GM18517 (cell line): ENCODE results near the gene C3orf62.

Source experiments
- ATAC-seq: cut with Tn5 transposase; IDR thresholded peaks from one replicate; pipeline ENCODE4 v1.9.1; 2021; ENCODE audit warnings: mild to moderate bottlenecking, moderate library complexity; ENCODE audit not compliant: unreplicated experiment

C3orf62 gene

DNA sequence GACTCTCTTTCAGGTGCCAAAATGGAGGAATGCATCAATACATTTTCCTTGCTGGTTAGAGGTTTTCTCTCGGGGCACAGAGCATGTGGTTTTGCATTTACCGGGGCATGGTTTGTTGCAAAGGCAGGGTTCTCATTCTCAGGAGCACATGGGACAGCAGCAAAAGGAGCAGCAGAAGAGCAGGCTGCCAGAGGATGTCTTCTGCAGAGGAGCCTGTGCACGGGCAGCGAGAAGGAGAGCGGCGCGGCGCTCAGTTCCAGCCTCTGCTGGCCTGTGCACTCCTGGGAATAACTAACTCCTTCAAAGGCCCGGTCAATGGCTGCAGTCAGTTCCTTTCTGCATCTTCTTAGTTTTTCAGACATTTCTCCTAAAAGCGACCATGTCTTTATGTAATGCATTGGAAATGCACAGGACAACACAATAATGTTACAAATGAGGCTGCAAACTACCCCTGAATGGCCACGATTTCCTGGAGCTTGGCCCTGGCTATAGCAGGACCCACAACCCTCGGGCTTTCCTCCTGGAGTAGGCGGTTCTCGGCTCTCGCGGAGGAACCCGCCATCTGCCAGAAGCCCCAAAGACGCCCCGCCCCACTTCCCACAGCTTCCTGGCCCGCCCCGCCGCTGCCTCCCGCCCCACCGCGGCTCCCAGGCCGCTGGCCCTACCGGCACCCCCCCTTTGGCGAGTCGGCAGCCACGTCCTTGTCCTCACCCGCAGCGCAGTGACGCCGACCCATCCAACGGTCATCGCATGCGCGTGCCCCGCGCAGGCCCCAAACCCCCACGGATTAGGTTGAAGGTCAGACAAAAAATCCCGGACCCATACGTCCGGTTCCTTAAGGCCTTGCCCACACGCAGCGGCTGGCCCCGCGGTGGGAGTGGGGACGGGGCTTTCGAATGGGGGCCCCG is at the start of gene C3orf62:
Gene C3orf62 (minus strand): TSS at position 758 of the 908 bp plus-strand sequence. CDS start 360 bp downstream, at position 398.
- no peak for ATAC-seq

- ATAC-seq = no peak
These were observed 47.7 kb upstream of the C3orf62 start for GRCh38 chr3:49324768-49325167.

DNA sequence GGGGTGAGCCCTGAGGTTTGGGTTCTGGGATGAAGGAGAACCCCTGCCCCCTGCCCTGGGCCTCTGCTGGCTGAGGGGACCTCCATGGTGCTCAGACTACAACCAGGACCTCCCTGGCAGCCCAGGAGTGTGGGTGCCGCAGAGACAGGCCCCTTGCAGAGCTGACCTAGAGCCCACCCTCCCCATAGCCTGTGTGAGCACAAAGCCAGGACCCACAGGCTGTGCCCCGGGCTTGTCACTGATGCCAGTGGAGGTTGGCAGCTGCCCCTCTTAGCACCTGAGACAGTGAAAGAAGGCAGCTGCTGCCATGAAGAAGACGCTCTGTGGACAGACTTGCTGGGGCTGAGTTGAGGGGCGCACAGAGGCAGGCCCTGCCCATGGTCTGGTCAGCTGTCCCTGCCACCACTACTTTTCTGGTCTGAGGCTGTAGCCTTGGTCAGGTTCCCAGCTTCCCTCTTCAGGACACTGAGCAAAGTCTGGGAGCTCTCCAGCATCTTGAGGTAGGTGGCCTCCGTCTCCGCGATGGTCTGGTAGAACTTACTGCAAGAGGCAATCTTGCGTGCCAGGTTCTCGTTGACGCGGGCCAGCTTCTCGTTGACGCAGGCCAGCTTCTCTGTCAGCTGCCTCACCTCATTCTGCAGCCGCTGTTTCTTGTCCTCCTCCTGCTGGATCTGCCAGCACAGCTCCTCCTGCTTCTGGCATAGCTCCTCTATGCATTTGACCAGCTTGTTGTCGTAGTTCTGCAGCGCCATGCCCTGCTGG is 39.8 kb upstream of the C3orf62 start:
- no peak for ATAC-seq

DNA sequence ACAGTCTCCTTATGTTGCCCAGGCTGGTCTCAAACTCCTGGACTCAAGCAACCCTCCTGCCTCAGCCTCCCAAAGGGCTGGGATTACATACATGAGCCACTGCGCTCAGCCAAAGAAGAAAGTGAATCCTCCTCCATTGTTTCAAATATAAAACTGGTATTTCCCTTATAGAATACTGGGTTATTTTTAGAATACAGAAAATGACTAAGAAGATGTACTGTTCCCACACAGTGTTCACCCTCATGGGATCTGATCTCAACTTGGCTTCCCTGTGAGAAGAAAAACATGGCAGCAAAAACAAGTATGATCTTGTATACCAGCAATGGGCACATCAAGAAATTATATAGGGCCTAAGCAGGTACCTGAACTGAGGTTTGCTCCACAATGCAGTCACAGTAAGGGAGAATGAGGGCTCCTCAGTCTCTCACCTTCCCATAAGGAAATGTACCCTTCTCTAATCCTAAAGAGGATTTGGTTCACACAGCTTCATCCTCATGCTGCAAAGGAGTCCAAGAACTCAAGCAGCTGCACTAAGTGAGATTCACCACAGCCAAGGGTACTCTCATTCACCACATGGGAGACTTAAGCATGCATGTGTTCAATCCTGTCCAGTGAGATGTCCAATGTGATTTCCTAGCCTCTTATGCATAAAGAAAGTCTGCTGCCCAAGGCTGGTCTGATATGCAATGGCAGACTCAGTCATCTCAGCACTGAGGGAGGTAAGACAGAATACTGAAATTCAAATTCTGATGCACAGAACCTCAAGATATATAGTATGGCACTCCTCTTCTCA is 37.1 kb upstream of the C3orf62 start:
- no peak for ATAC-seq

- no peak for ATAC-seq
These were observed 34.3 kb upstream of the C3orf62 start for GRCh38 chr3:49311283-49311682.

DNA sequence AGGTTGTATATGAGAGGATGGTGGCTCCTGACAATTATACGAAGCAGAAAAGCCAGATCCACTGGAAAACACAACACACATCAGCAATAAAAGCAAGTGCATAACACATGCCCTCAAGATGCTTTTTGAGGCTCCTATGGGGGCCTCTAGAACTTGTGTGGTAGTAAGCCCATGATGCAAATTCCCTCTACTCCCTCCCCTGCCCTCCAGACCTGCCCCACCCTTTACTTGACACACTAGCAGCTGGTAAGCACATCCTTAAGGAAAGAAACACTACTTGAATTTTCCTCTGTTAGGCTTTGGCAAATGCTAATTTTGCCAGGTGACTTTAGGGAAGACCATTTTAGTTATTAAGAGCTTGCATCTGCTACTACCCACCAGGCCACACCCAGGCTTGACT is 33.6 kb upstream of the C3orf62 start:
- no peak for ATAC-seq

DNA sequence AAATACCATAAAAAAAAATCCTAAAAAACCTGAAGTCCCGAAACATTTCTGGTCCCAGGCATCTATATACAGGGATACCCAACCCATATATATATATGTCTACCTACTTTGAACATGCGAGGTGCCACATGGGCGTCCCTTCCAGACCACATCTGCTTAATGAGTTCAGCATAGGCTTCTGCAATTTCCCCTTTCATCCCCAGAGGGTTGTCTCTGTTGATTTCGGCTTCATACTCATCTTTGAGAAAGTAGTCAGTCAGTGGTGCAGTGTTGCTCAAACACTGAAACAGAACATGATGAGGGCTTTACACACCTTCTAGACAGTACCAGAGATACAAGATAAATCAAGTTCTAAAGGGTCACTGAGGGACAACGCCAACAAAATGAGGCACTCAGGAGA is 28.6 kb upstream of the C3orf62 start:
- ATAC-seq = no peak

DNA sequence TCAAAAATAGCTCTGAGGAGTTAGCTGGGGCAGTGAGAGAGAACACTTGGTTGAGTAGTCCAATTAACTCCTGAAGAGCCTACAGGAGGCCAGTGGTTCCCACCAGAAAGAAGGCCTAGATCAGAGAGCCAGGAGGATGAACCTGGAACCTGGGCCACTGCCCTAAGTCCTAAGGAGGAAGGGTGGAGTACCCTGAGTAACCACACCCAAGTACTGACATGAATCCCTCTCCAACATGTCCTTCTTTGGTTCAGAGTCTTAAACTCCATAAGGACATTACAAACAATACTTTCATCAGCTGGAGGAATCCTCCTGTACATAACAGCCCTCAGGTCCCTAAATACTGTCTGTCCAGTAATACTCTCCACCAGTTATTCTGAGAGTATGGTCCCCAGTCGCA is 25.6 kb upstream of the C3orf62 start:
- ATAC-seq = no peak

DNA sequence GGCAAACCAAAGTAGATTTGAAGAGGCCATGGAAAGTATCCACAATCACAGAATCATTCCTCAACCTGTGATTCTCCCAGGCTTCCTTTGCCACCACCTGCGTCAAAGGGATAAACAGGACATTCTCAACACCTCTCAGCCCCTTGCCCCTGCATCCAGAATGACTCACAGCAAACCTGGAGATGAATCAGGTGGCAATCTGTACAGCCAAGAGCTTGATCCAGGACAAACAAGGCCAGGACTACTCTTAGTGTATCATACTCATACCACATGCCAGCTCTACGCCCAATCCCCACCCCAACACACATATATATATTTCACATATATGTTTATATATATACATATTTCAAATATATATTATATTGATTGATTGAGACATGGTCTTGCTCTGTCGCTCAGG is 23.6 kb upstream of the C3orf62 start:
- ATAC-seq = no peak

- ATAC-seq = no peak
These were observed 21.5 kb upstream of the C3orf62 start for GRCh38 chr3:49298511-49298910.

- ATAC-seq = no peak
These were observed 19.9 kb upstream of the C3orf62 start for GRCh38 chr3:49296781-49297411.

DNA sequence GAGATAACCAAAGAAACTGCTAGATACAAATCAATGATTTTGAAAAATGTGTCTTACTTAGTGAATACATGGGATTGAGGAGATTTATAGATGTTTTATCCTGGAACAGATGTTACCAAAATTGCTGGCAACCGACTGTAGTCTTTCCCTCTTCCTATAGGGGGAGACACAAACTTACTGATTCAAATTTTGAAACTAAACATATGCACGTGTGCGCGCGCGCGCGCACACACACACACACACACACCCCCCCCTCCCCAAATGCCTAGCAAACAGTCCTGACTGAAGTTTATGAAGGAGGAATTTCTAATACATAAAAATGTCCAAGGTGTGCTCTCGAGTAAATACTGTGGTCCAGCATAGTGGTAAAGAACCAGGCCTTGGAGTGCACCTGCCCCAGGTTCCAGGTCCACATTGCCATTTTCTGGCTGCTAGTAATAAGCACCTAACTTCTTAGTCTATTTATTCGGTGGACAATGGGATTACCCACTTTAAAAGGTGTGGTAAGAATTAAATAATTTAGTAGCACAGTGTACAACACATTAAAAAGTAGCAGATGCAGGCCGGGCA is 18.5 kb upstream of the C3orf62 start:
- ATAC-seq = no peak

GRCh38 chr3:49294343-49294742 is 17.3 kb upstream of the C3orf62 start:
- ATAC-seq = no peak

DNA sequence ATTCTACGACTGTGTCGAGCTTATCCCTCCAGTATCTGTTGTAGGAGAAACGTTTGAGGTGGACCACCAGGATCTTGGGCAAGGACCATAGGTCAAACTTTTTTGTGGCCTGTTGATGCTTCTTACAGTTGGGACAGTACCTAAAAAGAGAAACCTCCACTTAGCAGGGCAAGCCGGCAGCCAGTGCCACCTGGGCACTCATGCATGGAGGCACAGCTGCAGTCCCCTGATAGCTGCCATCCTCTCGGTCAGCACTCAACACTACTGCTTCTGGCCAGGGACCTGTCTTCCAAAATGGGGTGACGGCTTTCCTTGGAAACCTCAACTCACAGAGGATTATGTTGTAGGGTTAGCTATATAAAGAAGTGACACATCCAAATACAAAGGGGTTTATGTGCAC is 7.0 kb upstream of the C3orf62 start:
- no peak for ATAC-seq

DNA sequence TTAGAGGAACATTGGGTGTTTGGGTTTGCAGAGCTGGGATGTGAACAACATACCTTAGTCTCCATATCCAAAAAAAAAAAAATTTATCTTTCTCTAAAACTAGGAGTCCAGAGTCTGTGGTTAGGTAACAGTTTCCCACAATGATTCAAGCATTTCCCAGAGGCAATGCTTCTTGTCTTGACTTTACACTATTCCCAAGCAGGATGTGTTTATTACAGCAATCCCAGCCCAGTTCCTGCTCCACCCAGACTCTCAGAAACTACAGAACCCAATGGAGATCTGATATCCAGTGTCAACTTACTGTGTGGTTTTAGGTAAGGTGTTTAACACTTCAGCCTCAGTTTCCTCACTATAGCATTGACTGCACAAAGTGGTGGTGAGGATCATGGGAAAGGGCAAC is 2.3 kb upstream of the C3orf62 start:
- ATAC-seq = no peak

GRCh38 chr3:49278548-49278947 is 1.5 kb upstream of the C3orf62 start:
- no peak for ATAC-seq

DNA sequence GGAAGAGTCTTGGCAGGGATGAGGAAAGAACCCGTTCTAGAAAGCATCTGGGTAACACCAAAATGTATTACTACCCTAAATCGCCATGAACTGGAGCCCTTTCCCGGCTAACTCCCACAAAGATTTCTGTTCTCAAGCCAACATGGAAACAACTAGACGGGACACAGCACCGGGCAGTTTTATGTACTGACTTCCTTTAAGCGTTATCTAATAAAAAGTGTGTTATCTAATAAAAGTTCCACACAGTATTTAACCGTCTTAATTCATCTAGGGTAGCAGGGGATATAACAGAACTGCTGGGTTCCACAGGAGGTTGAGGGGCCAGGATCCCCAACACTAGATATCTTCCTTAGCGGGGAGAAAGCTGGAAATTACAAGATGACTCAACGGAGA is 347 bp upstream of the C3orf62 start:
- no peak for ATAC-seq

DNA sequence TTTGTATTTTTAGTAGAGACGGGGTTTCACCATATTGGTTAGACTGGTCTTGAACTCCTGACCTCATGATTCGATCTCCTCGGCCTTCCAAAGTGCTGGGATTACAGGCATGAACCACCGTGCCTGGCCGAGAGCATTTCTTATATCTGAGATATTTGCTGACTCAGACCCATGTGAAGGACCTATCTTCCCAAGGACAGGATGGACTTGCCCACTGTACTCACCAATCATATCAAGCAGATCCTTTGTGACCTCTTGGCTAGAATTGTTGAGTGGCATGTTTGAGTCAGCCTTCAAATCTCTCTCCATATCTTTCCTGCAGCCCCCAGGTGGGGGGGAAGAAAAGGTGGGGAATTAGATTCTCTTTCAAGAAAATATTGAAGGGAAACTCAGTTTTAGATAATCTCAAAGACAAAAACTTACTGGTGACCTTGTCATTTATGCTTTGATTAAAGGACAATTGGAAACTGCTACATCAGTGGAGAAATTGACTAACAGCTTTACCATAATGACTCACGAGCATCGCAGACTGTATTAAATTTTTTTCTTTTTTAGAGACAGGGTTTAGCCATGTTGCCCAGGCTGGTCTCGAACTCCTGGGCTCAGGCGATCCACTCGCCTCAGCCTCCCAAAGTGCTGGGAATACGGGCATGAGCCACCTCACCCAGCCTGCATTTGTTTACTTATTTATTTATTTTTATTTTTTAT is 3.1 kb downstream of the C3orf62 start:
- ATAC-seq = no peak

GRCh38 chr3:49271047-49271446 is 6.0 kb downstream of the C3orf62 start:
- no peak for ATAC-seq

GRCh38 chr3:49270156-49270500 is 6.9 kb downstream of the C3orf62 start:
- no peak for ATAC-seq
